ENCODE measurements around the gene TEAD1. TPM values are rescaled to one million over a fixed set of nuclear protein-coding genes. Genes with fewer than 3 reads are reported as not detected.

The TEAD1 gene
- total RNA-seq, 1 experiment from 2014 or later: 58.0 TPM

DNA sequence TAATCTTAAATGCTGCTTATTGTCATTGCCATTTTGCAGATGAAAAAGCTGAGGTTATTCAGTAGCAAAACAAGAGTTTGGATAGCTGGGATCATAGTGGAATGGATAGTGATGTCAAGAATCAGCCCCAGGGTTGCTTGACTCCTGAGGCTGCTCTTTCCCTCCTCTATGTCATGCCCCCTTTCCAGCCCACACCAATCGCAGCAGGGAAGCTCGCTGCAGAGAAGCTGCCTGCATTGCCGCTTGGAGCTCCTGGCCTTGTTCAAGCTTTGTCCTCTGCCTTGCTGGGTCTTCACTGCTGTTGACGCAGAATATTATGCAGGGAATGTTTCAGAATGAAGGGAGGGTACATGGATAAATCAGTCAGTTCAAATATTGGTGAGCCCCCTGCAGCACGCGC lies 206.1 kb downstream of the TEAD1 start:
- Histone ChIP-seq H3K36me3 (replicated peaks; ENCODE audit: control insufficient read depth, insufficient read depth, low read length) (peaks cover 13% of the 10 kb centered on the region), H3K27me3 (ENCODE audit: control insufficient read depth, insufficient read depth, low read length) (no peaks in the 10 kb centered on the region), H3K4me3 (ENCODE audit: insufficient read depth, low read depth, low read length) (no peak overlapping the region)
- no peak for DNase-seq

DNA sequence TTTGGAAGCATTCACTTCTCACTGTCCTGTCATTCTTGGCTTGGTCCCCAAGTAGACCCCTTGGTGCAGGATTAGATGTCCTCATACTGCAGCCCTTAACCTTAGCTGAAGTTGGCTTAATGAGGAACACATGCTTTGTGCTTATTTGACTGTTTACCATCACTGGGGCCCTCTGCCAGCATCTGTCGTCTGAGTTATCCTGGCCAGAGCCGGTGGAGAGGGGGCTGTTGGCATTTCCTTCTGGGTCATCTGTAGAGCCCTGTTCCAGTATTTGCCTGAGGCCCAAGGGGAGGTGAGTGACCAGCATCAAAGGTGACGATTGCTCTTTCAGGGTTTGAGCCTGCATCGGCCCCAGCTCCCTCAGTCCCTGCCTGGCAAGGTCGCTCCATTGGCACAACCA lies 208.4 kb downstream of the TEAD1 start:
- Histone ChIP-seq H3K27me3 (ENCODE audit: control insufficient read depth, insufficient read depth, low read length) (no peaks in the 10 kb centered on the region), H3K36me3 (replicated peaks; ENCODE audit: control insufficient read depth, insufficient read depth, low read length) (peaks cover 13% of the 10 kb centered on the region), H3K4me3 (ENCODE audit: insufficient read depth, low read depth, low read length) (no peak overlapping the region)
- no peak for DNase-seq

DNA sequence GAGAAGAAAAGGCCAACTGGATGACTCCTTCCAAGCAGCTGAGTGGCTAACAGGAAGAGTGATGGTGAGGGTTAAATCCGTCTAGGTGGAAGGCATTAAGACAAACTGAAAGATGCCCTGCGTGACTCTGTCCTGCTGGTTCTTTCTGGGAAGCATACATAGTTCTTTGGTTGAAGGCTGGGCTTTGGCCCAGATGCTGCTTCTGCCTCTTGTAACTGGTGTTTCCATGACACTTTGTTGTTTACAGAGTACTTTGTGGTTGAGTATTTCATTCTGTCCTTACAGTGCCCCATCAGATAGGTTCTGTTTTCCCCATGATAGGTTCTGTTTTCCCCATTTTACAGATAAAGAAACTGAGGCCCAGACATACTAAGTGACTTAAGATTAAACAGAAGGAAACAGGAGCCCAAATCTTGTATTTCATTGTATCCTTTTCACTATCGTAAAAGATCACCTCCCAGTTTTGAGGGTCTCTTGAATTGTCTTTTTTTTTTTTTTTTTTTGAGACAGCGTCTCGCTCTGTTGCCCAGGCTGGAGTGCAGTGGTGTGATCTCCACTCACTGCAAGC lies 210.6 kb downstream of the TEAD1 start:
- H3K36me3 ChIP-seq (replicated peaks; ENCODE audit: control insufficient read depth, insufficient read depth, low read length): peaks cover 13% of the 10 kb centered on the region
- DNase-seq: no peak
- no peak overlapping the region for H3K4me3 ChIP-seq (ENCODE audit: insufficient read depth, low read depth, low read length)
- no peaks in the 10 kb centered on the region for H3K27me3 ChIP-seq (ENCODE audit: control insufficient read depth, insufficient read depth, low read length)

GRCh38 chr11:12885717-12886239 lies 211.6 kb downstream of the TEAD1 start:
- peaks cover 11% of the 10 kb centered on the region for H3K36me3 ChIP-seq (replicated peaks; ENCODE audit: control insufficient read depth, insufficient read depth, low read length)
- no peak overlapping the region for H3K4me3 ChIP-seq (ENCODE audit: insufficient read depth, low read depth, low read length)
- H3K27me3 ChIP-seq (ENCODE audit: control insufficient read depth, insufficient read depth, low read length): no peaks in the 10 kb centered on the region
- no peak for DNase-seq

DNA sequence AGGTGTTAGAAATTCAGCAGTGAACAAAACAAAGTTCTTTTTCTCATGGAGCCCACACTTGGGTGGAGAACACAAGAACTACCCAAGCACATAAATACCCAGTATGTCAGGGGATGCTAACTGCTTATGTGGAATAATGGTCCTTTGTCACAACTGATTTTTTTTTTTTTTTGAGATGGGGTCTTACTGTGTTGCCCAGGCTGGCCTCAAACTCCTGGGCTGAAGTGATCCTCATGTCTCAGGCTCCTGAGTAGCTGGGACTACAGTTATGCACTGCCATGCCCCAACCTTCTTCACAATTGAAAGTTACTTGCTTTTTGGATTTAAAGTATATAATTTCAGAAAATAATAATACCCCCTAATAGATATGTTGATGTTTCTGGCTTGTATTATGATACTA lies 212.3 kb downstream of the TEAD1 start:
- no peak for DNase-seq
- Histone ChIP-seq H3K36me3 (replicated peaks; ENCODE audit: control insufficient read depth, insufficient read depth, low read length) (peaks cover 11% of the 10 kb centered on the region), H3K4me3 (ENCODE audit: insufficient read depth, low read depth, low read length) (no peak overlapping the region), H3K27me3 (ENCODE audit: control insufficient read depth, insufficient read depth, low read length) (no peaks in the 10 kb centered on the region)

- peaks cover 4% of the 10 kb centered on the region for H3K36me3 ChIP-seq (replicated peaks; ENCODE audit: control insufficient read depth, insufficient read depth, low read length)
- H3K27me3 ChIP-seq (ENCODE audit: control insufficient read depth, insufficient read depth, low read length): no peaks in the 10 kb centered on the region
- no peak overlapping the region for H3K4me3 ChIP-seq (ENCODE audit: insufficient read depth, low read depth, low read length)
- DNase-seq: peak; percentile 86
These were observed 214.4 kb downstream of the TEAD1 start for GRCh38 chr11:12888525-12889158.

DNA sequence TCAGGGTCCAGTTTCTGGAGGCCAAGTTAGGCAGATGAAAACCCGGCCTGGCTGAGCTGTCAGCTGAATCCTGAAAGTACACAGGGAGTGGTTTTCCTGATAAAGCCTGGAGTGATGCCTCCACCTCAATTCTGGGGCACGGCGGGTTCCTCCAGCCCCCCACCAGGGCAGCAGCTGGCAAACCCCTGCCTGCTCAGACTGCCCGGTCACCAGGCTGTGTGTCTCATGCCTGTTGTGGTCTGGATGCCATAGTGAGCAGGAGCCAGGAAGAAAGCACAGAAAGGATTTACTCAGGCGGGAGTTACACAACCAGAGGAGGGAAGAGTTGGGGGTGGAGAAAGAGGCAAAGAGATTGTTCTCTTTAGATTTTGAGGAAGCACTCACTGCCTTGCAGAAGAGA lies 215.0 kb downstream of the TEAD1 start:
- Histone ChIP-seq H3K4me3 (ENCODE audit: insufficient read depth, low read depth, low read length) (no peak overlapping the region), H3K27me3 (ENCODE audit: control insufficient read depth, insufficient read depth, low read length) (no peaks in the 10 kb centered on the region), H3K36me3 (replicated peaks; ENCODE audit: control insufficient read depth, insufficient read depth, low read length) (peaks cover 3% of the 10 kb centered on the region)
- no peak for DNase-seq

- Histone ChIP-seq H3K4me3 (ENCODE audit: insufficient read depth, low read depth, low read length) (no peak overlapping the region), H3K27me3 (ENCODE audit: control insufficient read depth, insufficient read depth, low read length) (no peaks in the 10 kb centered on the region), H3K36me3 (replicated peaks; ENCODE audit: control insufficient read depth, insufficient read depth, low read length) (peaks cover 1% of the 10 kb centered on the region)
- no peak for DNase-seq
These were observed 216.3 kb downstream of the TEAD1 start for GRCh38 chr11:12890476-12890875.

DNA sequence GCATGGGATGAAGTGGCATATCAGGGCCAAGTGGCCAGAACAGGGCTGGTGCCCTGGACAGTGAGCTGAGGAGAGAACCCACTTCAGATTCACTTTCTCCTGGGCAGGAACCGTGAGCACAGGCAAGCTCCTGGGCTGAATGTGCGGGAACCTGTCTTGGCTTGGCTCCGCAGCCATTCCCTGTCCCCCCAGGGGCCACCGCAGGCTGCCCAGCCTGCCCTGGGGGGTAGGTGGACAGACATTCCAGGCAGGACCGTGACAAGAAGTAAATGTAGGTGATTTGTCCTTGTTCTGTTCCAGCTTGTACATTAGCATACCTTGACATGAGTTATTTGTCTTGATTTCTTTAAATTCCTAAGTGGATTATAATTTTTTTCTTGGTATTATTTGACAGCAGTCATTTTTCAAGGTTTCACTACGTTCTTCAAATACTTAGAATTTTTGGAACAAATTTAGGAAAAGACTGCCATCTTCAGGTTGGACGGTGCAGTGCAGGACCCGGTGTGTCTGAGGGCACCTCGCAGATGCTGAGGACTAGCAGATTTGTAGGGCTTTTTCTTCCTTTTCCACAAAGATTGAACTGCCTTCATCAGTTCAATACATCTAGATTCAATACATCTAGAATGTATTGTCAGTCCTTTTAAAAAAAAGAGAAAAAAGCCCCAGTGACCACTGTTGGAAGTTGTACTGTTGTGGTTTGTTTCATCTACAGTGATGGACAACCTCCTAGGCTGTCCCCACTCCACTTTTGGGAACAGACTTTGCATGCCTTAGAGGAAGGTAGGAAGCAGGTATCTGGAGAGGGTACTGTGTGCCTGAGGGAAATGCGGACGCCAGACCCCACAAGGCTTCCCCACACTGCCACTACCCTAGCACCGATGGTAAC lies 219.8 kb downstream of the TEAD1 start:
- Histone ChIP-seq H3K36me3 (replicated peaks; ENCODE audit: control insufficient read depth, insufficient read depth, low read length) (peaks cover 3% of the 10 kb centered on the region), H3K27me3 (ENCODE audit: control insufficient read depth, insufficient read depth, low read length) (no peaks in the 10 kb centered on the region), H3K4me3 (ENCODE audit: insufficient read depth, low read depth, low read length) (no peak overlapping the region)
- DNase-seq: peak; percentile 82

GRCh38 chr11:12897390-12897789 lies 223.2 kb downstream of the TEAD1 start:
- H3K4me3 ChIP-seq (ENCODE audit: insufficient read depth, low read depth, low read length): no peak overlapping the region
- H3K36me3 ChIP-seq (replicated peaks; ENCODE audit: control insufficient read depth, insufficient read depth, low read length): peaks cover 6% of the 10 kb centered on the region
- no peaks in the 10 kb centered on the region for H3K27me3 ChIP-seq (ENCODE audit: control insufficient read depth, insufficient read depth, low read length)
- DNase-seq: no peak

GRCh38 chr11:12897867-12898266 lies 223.6 kb downstream of the TEAD1 start:
- H3K36me3 ChIP-seq (replicated peaks; ENCODE audit: control insufficient read depth, insufficient read depth, low read length): peaks cover 6% of the 10 kb centered on the region

DNA sequence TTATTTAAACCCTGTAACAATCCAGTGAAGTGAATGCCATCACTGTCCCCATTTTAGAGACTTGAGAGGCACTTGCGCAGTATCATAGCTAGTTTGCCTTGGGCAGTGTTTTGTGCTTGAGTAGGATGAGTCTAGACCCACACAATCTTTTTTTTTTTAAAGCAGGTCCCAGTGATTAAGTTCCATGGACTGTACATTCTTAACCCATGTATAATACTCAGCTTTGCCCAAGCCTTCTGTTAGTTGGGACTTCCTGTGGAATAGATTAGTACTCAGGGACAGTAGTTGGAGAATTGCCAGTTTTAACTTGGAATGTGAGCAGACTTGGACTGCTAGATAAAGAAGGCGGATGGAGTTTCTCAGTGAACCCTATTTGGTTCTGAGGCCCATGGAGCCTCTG lies 226.3 kb downstream of the TEAD1 start:
- H3K4me3 ChIP-seq (ENCODE audit: insufficient read depth, low read depth, low read length): no peak overlapping the region
- H3K27me3 ChIP-seq (ENCODE audit: control insufficient read depth, insufficient read depth, low read length): no peaks in the 10 kb centered on the region
- no peak for DNase-seq
- peaks cover 5% of the 10 kb centered on the region; the same call in 1 of the 2 replicates for H3K36me3 ChIP-seq (replicated peaks; ENCODE audit: control insufficient read depth, insufficient read depth, low read length)

More at GRCh38 chr11:12897867-12898266, 223.6 kb downstream of the TEAD1 start:
- DNase-seq: no peak
- Histone ChIP-seq H3K4me3 (ENCODE audit: insufficient read depth, low read depth, low read length) (no peak overlapping the region), H3K27me3 (ENCODE audit: control insufficient read depth, insufficient read depth, low read length) (no peaks in the 10 kb centered on the region)

DNA sequence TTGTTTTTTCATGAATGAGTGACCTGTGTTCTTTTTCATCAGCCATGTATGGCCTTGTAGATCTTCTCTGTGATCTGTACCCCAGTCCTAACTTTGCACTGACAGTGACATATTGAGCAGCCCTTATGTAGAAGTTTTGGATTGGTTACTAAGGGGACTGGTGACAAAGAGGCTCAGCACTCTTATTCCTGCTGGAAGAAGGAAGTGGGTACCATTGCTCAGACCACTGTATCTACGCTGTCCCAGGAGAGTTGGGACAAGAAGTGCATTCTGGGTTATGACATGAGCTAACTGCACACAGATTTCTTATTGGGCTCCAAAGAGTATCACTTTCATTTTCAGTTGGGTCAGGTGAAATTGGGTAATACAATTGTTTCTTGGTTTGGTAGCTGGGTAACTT lies 227.1 kb downstream of the TEAD1 start:
- DNase-seq: no peak
- Histone ChIP-seq H3K4me3 (ENCODE audit: insufficient read depth, low read depth, low read length) (no peak overlapping the region), H3K36me3 (replicated peaks; ENCODE audit: control insufficient read depth, insufficient read depth, low read length) (peaks cover 5% of the 10 kb centered on the region; the same call in 1 of the 2 replicates), H3K27me3 (ENCODE audit: control insufficient read depth, insufficient read depth, low read length) (no peaks in the 10 kb centered on the region)

DNA sequence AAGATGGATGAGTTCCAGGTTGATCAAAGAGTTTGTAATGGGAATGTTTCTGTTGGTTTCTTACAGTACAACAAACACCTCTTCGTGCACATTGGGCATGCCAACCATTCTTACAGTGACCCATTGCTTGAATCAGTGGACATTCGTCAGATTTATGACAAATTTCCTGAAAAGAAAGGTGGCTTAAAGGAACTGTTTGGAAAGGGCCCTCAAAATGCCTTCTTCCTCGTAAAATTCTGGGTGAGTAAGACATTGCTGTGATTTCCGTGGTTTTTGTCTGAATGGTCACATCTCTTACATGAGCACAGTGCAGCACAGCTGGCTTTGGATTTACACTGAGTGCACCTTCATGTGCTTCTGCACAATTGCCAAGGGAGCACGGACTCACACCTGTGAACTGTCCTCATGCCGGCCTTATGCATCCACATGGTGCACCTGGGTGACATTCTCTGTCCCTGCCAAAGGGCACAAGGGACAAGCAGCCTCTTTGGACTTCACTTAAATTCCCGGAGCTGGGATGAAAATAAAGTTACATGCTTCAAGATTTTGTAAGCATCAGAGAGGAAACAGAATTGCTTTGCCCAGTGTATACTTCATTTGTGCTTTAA lies 227.8 kb downstream of the TEAD1 start:
- H3K27me3 ChIP-seq (ENCODE audit: control insufficient read depth, insufficient read depth, low read length): no peaks in the 10 kb centered on the region
- peaks cover 3% of the 10 kb centered on the region; the same call in 1 of the 2 replicates for H3K36me3 ChIP-seq (replicated peaks; ENCODE audit: control insufficient read depth, insufficient read depth, low read length)
- H3K4me3 ChIP-seq (ENCODE audit: insufficient read depth, low read depth, low read length): no peak overlapping the region
- no peak for DNase-seq

Data from H7 (cell line).